SK-N-SH (cell line): ENCODE data around the gene SNRK. TPM values are rescaled to one million over a fixed set of nuclear protein-coding genes. Genes with fewer than 3 reads are reported as not detected.

Source experiments
- CTCF ChIA-PET: fragments of 300-600, 350-600 bp; formaldehyde crosslinking; extraction: SDS; loops from one replicate; lab custom pipeline; 2021; lab: Yijun Ruan, JAX
- POLR2A ChIA-PET: fragments of 350-600 bp; sonication (Branson Sonifier 250); formaldehyde crosslinking; extraction: SDS; loops from one replicate; lab custom pipeline; 2020; ENCODE audit warnings: antibody characterized with exemption, inconsistent platforms; lab: Yijun Ruan, JAX
- DNase-seq: peaks from one replicate; pipeline ENCODE4 v3.0.0; 2012
- H2AFZ ChIP-seq: fragments of 200-600 bp; sonication (generic); 2 replicates; pipeline ENCODE4 v1.8.1; 2016; ENCODE audit warnings: antibody characterized with exemption, mild to moderate bottlenecking, low read depth
- H3F3A ChIP-seq: fragments of 200-600 bp; sonication (generic); replicated peaks from 2 replicates; pipeline ENCODE3; 2016; ENCODE audit warnings: antibody characterized with exemption, mild to moderate bottlenecking; ENCODE audit not compliant: insufficient read depth
- H3K27ac ChIP-seq, 2 experiments: fragments of 200-500 bp in 1 of 2; fragments of 200-600 bp in 1 of 2; sonication (Bioruptor generic) in 1 of 2; sonication (generic), shearing (Covaris generic) in 1 of 2; 2 replicates each; pipeline versions ENCODE4 v1.5.1 to v1.6.1; 2014 to 2016; ENCODE audit warnings: low read depth in 2 of 2, inconsistent platforms in 1 of 2, low read length in 1 of 2, mild to moderate bottlenecking in 1 of 2, mixed read lengths in 1 of 2
- H3K27me3 ChIP-seq: fragments of 200-600 bp; sonication (generic), shearing (Covaris generic); 2 replicates; pipeline ENCODE4 v1.6.1; 2016; ENCODE audit warnings: mixed run types; ENCODE audit not compliant: insufficient read depth
- H3K36me3 ChIP-seq, 2 experiments: fragments of 200-500 bp in 1 of 2; fragments of 200-600 bp in 1 of 2; sonication (Bioruptor generic) in 1 of 2; sonication (generic) in 1 of 2; replicated peaks in 1 of 2; 2 replicates each; pipeline versions ENCODE3 to v1.5.1; 2014 to 2016; ENCODE audit warnings: low read length in 1 of 2, mild to moderate bottlenecking in 1 of 2; ENCODE audit not compliant: insufficient read depth in 2 of 2, control insufficient read depth in 1 of 2
- H3K4me1 ChIP-seq, 2 experiments: fragments of 200-500 bp in 1 of 2; fragments of 200-600 bp in 1 of 2; sonication (Bioruptor generic) in 1 of 2; sonication (generic), shearing (Covaris generic) in 1 of 2; 2 replicates each; pipeline versions ENCODE4 v1.5.1 to v1.6.1; 2014 to 2016; ENCODE audit warnings: low read depth in 1 of 2, low read length in 1 of 2, mixed run types in 1 of 2; ENCODE audit not compliant: insufficient read depth in 2 of 2, control insufficient read depth in 1 of 2
- H3K4me2 ChIP-seq: fragments of 200-600 bp; sonication (generic), shearing (Covaris generic); 2 replicates; pipeline ENCODE4 v1.6.1; 2017; ENCODE audit warnings: mixed run types
- H3K4me3 ChIP-seq, 2 experiments: fragments of 200-500 bp in 1 of 2; fragments of 200-600 bp in 1 of 2; sonication (Bioruptor generic) in 1 of 2; sonication (generic), shearing (Covaris generic) in 1 of 2; 2 replicates each; pipeline versions ENCODE4 v1.5.1 to v1.8.1; 2014 to 2016; ENCODE audit warnings: low read depth in 2 of 2, inconsistent platforms in 1 of 2, low read length in 1 of 2, mild to moderate bottlenecking in 1 of 2, mixed read lengths in 1 of 2, moderate library complexity in 1 of 2
- H3K79me2 ChIP-seq: fragments of 200-600 bp; sonication (generic); 2 replicates; pipeline ENCODE4 v1.8.1; 2017; ENCODE audit warnings: mild to moderate bottlenecking; ENCODE audit not compliant: insufficient read depth
- H3K9ac ChIP-seq: fragments of 200-600 bp; sonication (generic); 2 replicates; pipeline ENCODE4 v1.6.1; 2017; ENCODE audit warnings: mixed run types
- H3K9me2 ChIP-seq: fragments of 200-600 bp; sonication (generic); 2 replicates; pipeline ENCODE4 v1.6.1; 2017; ENCODE audit warnings: mixed run types
- H3K9me3 ChIP-seq: fragments of 200-600 bp; sonication (generic); 2 replicates; pipeline ENCODE4 v1.6.1; 2017; ENCODE audit warnings: mixed run types, mild to moderate bottlenecking, moderate library complexity
- H4K20me1 ChIP-seq: fragments of 200-600 bp; sonication (generic); 2 replicates; pipeline ENCODE4 v1.6.1; 2017; ENCODE audit warnings: mild to moderate bottlenecking, mixed run types; ENCODE audit not compliant: insufficient read depth
- IRF3 ChIP-seq: fragments of 150-350 bp; IDR thresholded peaks from 2 replicates; pipeline ENCODE4 v1.6.1; 2016; ENCODE audit warnings: mild to moderate bottlenecking, low read depth, low read length
- JUND ChIP-seq: IDR thresholded peaks from 2 replicates; pipeline ENCODE4 v1.4.0; 2012
- MAX ChIP-seq: IDR thresholded peaks from 2 replicates; pipeline ENCODE4 v1.4.0; 2012; ENCODE audit warnings: low read depth
- POLR2AphosphoS5 ChIP-seq: IDR thresholded peaks from 2 replicates; pipeline ENCODE4 v1.6.1; 2012; ENCODE audit warnings: low read depth, low read length
- RCOR1 ChIP-seq: fragments of 150-350 bp; IDR thresholded peaks from 2 replicates; pipeline ENCODE4 v1.6.1; 2017; ENCODE audit warnings: antibody characterized with exemption, low read length
- RXRA ChIP-seq: IDR thresholded peaks from 2 replicates; pipeline ENCODE4 v1.4.0; 2012; ENCODE audit warnings: low read depth, mild to moderate bottlenecking, borderline replicate concordance
- TAF1 ChIP-seq: IDR thresholded peaks from 2 replicates; pipeline ENCODE4 v1.6.1; 2012; ENCODE audit warnings: low read depth, mild to moderate bottlenecking, low read length, moderate library complexity, borderline replicate concordance
- TEAD4 ChIP-seq: IDR thresholded peaks from 2 replicates; pipeline ENCODE4 v1.4.0; 2012; ENCODE audit warnings: mild to moderate bottlenecking, borderline replicate concordance; ENCODE audit not compliant: insufficient read depth
- YY1 ChIP-seq: IDR thresholded peaks from 2 replicates; pipeline ENCODE4 v1.4.0; 2012; ENCODE audit warnings: low read depth, mild to moderate bottlenecking
- WGBS: methylation state at CpG from one replicate; pipeline ENCODE4 v1.1.6; 2017; ENCODE audit warnings: low lambda C conversion rate; 5-methylcytosine and 5-hydroxymethylcytosine counted together
- polyA plus RNA-seq, 3 experiments: library from polyadenylated mRNA; depleted of rRNA; stranded (reverse); fragments of >200 nt; gene quantifications; 2 replicates each; pipeline ENCODE4 v1.2.3, GENCODE V29; 2012

The SNRK gene
- polyA plus RNA-seq, 1 of the 3 experiments (the other 2 are of a cell fraction), result 3.6 TPM

- H2AFZ ChIP-seq, result no peak overlapping the region
- no peaks in the 10 kb centered on the region for H3K36me3 ChIP-seq
- H3K9ac ChIP-seq, result no peak overlapping the region
- no peak overlapping the region for H3K4me2 ChIP-seq
- TF ChIP-seq POLR2AphosphoS5 (no peak), TAF1 (no peak), JUND (no peak), MAX (no peak)
- ChIA-PET CTCF (no interaction called here), POLR2A (no interaction called here)
- no peaks in the 10 kb centered on the region for H3K4me1 ChIP-seq
- no peak overlapping the region for H3K27ac ChIP-seq
- H3K27me3 ChIP-seq, result no peaks in the 10 kb centered on the region
- H3F3A ChIP-seq, result no peaks in the 10 kb centered on the region
- H3K9me2 ChIP-seq, result no peaks in the 10 kb centered on the region
- WGBS, result 92% methylated on average over 5 of the region's 8 CpGs
- H4K20me1 ChIP-seq, result no peaks in the 10 kb centered on the region
- no peak for DNase-seq
- H3K79me2 ChIP-seq, result no peaks in the 10 kb centered on the region
- no peaks in the 10 kb centered on the region for H3K9me3 ChIP-seq
- H3K4me3 ChIP-seq, result no peak overlapping the region
These were observed 83.3 kb downstream of the SNRK start for GRCh38 chr3:43369404-43370292.

GRCh38 chr3:43370293-43370980, 84.1 kb downstream of the SNRK start:
- TF ChIP-seq TEAD4 (no peak), YY1 (no peak), IRF3 (no peak), TAF1 (no peak), RCOR1 (no peak), RXRA (no peak)
- no peaks in the 10 kb centered on the region for H3K79me2 ChIP-seq
- no peaks in the 10 kb centered on the region for H3K4me1 ChIP-seq
- H3K9me3 ChIP-seq, result no peaks in the 10 kb centered on the region
- no peaks in the 10 kb centered on the region for H3K36me3 ChIP-seq
- DNase-seq, result no peak
- no peaks in the 10 kb centered on the region for H3F3A ChIP-seq
- H3K9me2 ChIP-seq, result no peaks in the 10 kb centered on the region
- 94% methylated on average over 4 of the region's 6 CpGs for WGBS
- no peak overlapping the region for H3K9ac ChIP-seq
- no peak overlapping the region for H3K4me2 ChIP-seq
- no peaks in the 10 kb centered on the region for H3K27me3 ChIP-seq
- ChIA-PET CTCF (no interaction called here), POLR2A (no interaction called here)
- H3K27ac ChIP-seq, result no peak overlapping the region
- H3K4me3 ChIP-seq, result no peak overlapping the region
- no peaks in the 10 kb centered on the region for H4K20me1 ChIP-seq
- no peak overlapping the region for H2AFZ ChIP-seq
